Hematopoietic multipotent progenitor cell (in vitro differentiated cells): Measurements from ENCODE around the gene TTC7B. TPM values are rescaled to one million over a fixed set of nuclear protein-coding genes. Genes with fewer than 3 reads are reported as not detected.
"Not testable (repeated sequence)": the region's sequence is repeated elsewhere in the genome, so short reads cannot be mapped to it uniquely, and the experiment has no call there.

ENCODE experiments used
- DNase-seq, 3 donors: peaks; one replicate each; pipeline ENCODE4 v3.0.0-alpha.2; 2011 to 2015; ENCODE audit warnings: low read depth in 2 of 3, low spot score in 2 of 3
- total RNA-seq: library from RNA; depleted of rRNA; stranded (reverse); fragments of >200 nt; gene quantifications from one replicate; pipeline ENCODE4 v1.2.3, GENCODE V29; 2012

Gene TTC7B
- total RNA-seq, 1 donor, result 26.1 TPM

DNA sequence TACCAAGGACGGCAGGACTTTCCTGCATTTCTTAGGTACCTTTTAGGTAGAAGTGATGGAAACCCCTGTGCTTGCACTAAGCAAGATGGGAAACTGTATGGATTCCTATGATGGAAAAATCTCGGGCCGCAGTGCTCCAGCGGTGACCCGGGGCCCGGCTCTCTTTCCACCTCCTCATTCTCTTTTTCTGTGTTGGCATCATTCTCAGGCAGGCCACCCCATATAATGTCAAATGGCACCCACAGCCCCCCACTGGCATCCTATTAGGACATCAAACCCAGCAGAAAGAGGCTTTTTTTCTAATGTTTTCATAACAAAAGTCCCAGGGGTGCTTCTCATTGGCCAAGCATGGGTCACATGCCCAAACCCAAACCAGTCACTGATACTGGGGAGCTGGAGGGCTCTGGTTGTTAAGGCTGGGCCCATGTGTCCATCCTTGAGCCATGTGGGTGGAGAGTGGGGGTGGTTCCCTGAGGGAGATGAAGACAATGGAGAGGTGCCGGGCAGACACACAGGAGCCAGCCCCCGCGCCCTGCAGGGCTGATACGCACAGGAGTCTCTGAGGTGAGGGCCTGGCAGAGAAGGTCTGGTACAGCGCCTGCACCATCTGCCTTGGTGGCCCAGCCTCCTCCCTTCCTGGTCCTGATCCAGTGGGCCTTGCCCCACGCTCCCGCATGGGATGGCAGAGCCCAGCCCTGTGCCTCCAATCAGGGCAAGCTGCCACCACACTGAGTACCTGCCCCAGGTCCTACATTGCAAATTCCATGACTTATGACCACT lies 277.3 kb downstream of the TTC7B start:
- no peak for DNase-seq

- no peak for DNase-seq
Observed at GRCh38 chr14:90538095-90538494, 278.1 kb downstream of the TTC7B start.

- no peak for DNase-seq
Observed at GRCh38 chr14:90536511-90537191, 279.6 kb downstream of the TTC7B start.

DNA sequence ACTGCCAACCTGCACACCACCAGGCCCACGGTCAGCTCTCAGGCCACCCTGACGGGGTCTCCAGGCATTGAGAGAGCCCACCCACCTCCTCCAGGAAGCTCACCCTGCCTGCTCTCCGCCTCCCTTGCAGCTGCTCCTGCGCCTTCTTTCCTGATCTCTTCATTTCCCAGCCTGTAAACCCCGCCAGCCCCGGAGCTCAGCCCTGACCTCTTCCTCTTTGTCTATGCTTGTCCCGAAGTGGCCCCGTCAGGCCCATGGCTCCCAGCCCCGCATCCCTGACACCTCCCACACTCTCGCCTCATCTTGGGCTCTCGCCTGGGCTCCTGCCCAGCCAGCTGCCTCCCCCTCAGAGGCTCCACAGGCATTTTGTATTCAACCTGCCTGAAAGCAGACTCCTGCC lies 280.1 kb downstream of the TTC7B start:
- no peak for DNase-seq

DNA sequence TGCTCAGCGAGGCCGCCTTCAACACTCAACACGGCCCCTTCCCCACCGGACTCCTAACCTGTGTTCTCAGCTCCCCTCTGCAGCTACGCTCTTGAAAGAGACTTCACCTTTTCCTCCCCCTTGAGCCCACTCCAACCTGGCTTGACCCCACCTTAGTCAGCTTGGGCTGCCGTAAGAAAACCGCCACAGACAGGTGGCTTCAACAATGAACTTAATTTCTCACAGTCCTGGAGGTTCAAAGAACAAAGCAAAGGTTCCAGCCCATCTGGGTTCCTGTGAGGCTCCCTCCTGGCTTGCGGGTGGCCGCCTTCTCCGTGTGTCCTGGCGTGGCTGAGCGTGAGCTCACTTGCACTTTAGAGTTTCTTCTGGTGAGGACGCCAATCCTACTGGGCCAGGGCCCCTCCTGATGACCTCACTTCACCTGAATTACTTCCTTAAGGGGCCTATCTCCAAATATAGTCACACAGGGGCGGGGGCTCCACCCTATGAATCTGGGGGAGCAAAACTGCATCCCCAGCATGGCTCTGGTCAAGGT lies 280.6 kb downstream of the TTC7B start:
- no peak for DNase-seq

DNA sequence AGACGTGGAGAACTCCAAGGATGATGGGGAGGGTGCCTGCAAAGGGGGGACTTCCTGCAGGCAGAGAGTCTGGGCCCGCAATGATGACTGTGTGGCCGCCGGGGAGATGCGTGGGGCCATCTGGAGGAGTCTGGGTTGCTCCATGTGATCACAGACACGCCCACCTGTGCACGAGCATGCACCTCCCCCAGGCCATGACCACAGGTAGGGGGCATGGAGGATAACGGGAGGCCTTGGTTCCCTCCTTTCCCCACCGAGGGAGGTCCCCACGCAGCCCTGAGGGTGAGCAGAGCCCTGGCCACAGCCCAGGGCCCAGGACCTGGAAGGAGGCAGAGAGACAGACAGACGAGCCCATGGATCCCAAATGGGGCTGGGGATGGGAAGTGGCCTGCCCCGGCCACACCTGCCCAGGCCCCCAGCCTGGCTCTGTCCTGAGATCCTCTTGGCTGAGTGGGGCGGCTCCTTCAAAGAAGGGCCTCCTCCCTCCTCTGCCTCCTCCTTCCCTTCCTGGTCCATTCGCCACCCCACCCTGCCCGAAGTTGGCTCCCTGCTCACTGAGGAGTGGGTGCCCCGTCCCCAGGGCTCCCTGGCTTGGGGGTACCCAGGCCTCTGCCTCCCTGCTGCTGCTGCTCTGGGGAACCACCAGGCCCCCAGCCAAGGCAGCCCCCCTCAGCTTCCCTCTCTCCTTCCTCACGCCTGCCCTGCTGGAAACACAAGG lies 281.2 kb downstream of the TTC7B start:
- DNase-seq, result no peak

- no peak for DNase-seq
Observed at GRCh38 chr14:90534091-90534837, 282.0 kb downstream of the TTC7B start.

- DNase-seq, result no peak
Observed at GRCh38 chr14:90533591-90534021, 282.6 kb downstream of the TTC7B start.

GRCh38 chr14:90532826-90533525 lies 283.3 kb downstream of the TTC7B start:
- DNase-seq, result no peak

DNA sequence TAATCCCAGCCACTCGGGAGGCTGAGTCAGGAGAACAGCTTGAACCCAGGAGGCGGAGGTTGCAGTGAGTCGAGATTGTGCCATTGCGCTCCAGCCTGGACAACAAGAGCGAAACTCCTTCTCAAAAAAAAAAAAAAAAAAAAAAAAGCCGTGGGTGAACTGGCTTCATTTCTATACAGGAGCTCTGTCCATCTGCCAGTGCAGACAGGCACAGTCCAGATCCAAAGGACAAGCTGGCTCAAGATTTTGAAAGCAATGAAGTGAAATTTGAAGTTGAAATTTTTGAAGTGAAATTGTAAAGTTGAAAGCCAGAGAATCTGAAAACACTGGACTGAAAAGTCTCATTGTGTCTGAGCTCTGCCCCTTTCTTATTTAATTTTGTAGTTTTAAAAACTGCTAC lies 284.7 kb downstream of the TTC7B start:
- DNase-seq, result no peak

GRCh38 chr14:90530523-90530922 lies 285.7 kb downstream of the TTC7B start:
- no peak for DNase-seq

DNA sequence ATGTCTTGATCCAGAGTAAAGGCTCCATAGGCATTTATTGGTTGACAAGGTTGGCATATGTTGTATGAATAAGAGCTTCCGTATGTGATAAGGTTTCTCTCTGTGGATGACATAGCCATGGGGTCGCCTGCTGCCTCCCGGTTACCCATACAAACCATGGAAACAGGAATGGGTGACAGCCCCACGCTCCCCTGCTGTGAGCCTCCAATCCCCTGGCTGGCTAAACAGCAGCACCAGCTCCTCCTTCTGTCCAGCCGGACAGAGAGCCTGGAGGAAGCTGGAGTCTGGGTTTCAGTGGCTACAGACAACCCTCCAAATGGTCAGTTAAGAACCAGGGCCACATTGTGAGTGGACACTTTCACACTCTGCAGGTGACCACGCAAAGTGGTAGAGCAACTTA lies 288.3 kb downstream of the TTC7B start:
- no peak for DNase-seq

DNA sequence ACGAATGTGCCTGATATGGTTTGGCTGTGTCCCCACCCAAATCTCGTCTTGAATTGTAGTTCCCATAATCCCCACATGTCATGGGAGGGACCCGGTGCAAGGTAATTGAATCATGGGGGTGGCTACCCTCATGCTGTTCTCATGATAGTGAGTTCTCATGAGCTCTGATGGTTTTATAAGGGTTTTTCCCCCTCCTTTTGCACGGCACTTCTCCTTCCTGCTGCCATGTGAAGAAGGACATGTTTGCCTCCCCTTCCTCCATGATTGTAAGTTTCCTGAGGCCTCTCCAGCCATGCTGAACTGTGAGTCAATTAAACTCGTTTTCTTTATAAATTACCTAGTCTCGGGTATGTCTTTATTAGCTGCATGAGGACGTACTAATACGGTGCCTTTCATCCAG lies 289.7 kb downstream of the TTC7B start:
- not testable (repeated sequence) for DNase-seq

DNA sequence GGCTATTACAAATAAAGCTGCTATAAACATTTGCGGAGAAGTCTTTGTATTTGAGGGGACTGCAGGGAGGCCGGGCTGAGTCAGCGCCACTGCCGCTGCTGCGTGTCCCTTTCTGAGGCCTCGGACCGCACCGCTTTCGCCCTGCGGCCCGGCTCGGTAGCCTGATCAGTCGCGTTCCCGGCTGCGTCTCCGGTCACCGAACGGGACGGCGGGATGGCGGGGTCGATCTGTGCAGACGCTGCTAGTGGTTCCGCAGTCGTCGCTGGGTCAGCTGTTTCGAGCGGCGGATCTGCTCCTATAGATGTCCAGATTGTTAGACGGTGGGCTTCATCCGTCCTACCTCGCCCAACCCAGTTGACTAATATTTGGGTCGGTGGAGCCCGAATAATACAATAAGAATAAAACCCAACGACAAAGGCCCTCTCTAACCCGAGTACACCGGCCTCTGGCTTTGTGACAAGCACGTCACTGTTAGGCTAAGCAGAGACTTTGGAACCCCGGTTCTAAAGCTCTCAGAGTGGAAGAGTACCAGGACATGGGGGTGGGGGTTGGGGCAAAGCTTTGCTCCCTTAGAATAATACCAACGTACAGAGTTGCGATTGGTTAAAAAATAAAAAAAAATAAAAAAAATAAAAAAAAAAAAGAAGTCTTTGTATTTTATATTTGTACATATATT lies 290.7 kb downstream of the TTC7B start:
- DNase-seq, result not testable (repeated sequence)

DNA sequence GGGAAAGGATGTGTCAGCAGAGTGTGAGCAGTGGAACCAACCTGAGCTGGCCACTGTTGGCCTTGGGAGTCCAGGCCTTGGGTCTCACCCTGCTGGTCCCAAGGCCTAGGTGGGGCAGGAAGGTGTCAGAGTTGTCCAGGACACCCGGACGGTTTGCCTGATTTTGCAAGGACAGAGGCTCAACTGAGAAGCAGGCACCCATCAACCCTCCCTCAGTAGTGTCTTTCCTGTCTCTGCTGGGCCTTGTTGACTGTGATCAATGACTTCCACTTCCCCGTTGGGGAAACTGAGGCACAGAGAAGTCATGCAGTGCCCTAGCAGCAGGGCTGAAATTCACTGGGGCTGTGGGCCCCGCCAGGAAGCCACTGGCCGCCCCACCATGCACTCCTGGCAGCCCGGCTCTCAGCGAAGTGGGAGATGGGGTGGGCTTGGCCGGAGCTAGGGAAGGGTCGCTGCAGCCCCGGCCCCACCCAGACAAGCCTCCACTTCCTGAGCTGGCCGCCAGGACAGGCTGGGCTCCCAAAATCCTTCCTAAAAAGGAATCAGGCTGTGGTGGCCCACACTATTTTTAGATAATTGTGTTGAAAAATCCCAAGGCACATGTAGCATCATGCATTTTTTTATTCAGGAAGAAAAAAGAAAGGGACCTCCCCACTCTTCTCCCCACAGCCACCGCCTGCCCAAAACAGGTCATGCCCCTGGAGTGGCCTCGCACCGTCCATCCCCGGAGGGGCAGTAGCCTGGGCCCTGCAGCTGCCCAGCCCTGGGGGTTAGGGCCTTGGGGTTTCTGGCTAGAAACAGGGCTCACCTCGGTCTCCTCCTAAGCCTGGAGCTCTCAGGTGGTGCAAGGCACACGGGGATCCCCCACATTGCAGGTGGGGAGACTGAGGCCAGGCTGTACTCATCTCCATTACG lies 292.0 kb downstream of the TTC7B start:
- DNase-seq, result no peak

GRCh38 chr14:90523544-90523943 lies 292.7 kb downstream of the TTC7B start:
- DNase-seq, result no peak

- peak in 2 of 3 donors; percentile 22 to 56 for DNase-seq
Observed at GRCh38 chr14:90522571-90523191, 293.5 kb downstream of the TTC7B start.

GRCh38 chr14:90521930-90522483 lies 294.2 kb downstream of the TTC7B start:
- DNase-seq, result no peak
